GM12878 (cell line): ENCODE results near the gene COL23A1.

Source experiments
- BCL11A ChIP-seq: IDR thresholded peaks from 2 replicates; pipeline ENCODE4 v1.6.1; 2011; ENCODE audit warnings: low read depth, low read length
- CTCF ChIP-seq, 3 experiments: IDR thresholded peaks in 2 of 3; conservative IDR thresholded peaks in 1 of 3; 2 replicates each; pipeline ENCODE4 v1.5.1; 2011; ENCODE audit warnings: low read depth in 3 of 3, low read length in 3 of 3, mild to moderate bottlenecking in 3 of 3, control low read depth in 2 of 3, moderate library complexity in 2 of 3, inconsistent platforms in 1 of 3, mixed read lengths in 1 of 3; ENCODE audit not compliant: control insufficient read depth in 2 of 3, insufficient read depth in 1 of 3; ENCODE audit errors: extremely low read depth in 1 of 3
- EZH2 ChIP-seq: IDR thresholded peaks from 2 replicates; pipeline ENCODE4 v1.6.1; 2012; ENCODE audit warnings: low read depth, mild to moderate bottlenecking, control low read depth, inconsistent platforms, low read length, borderline replicate concordance; ENCODE audit not compliant: control insufficient read depth
- POLR2A ChIP-seq: IDR thresholded peaks from 2 replicates; pipeline ENCODE4 v1.6.1; 2011; ENCODE audit warnings: low read depth, mild to moderate bottlenecking, low read length
- POLR2AphosphoS5 ChIP-seq: IDR thresholded peaks from 2 replicates; pipeline ENCODE4 v1.6.1; 2011; ENCODE audit warnings: mild to moderate bottlenecking, low read length, inconsistent platforms

GRCh38 chr5:178551468-178551867, 38.7 kb downstream of the COL23A1 start:
- TF ChIP-seq POLR2A = no peak
- TF ChIP-seq CTCF (IDR thresholded peaks at IDR 0.05 in 2 of 3, conservative IDR thresholded peaks at IDR 0.05 in 1 of 3; ENCODE audit: control insufficient read depth in 2 of 3, extremely low read depth in 1 of 3, insufficient read depth in 1 of 3, low read depth in 3 of 3, low read length in 3 of 3) = no peak
- no peak for TF ChIP-seq BCL11A
- TF ChIP-seq EZH2 = no peak
- no peak for TF ChIP-seq POLR2AphosphoS5
